GM19455 (cell line): Measurements from ENCODE around the gene SPEN.
A peak's percentile ranks its signal among the peaks of the same experiment; 100 is the strongest.

Experiments used
- ATAC-seq: cut with Tn5 transposase; IDR thresholded peaks from one replicate; pipeline ENCODE4 v1.9.1; 2021; ENCODE audit not compliant: unreplicated experiment

The SPEN gene

GRCh38 chr1:15958793-15959192 lies 111.3 kb downstream of the SPEN start:
- ATAC-seq, result no peak

GRCh38 chr1:15959424-15959823 lies 111.9 kb downstream of the SPEN start:
- no peak for ATAC-seq

GRCh38 chr1:15959827-15960446 lies 112.4 kb downstream of the SPEN start:
- no peak for ATAC-seq

GRCh38 chr1:15960808-15961207 lies 113.3 kb downstream of the SPEN start:
- no peak for ATAC-seq

GRCh38 chr1:15961492-15961891 lies 114.0 kb downstream of the SPEN start:
- no peak for ATAC-seq

- no peak for ATAC-seq
Measured at GRCh38 chr1:15962176-15962575, 114.7 kb downstream of the SPEN start.

GRCh38 chr1:15962671-15963362 lies 115.3 kb downstream of the SPEN start:
- no peak for ATAC-seq

GRCh38 chr1:15963363-15963967 lies 116.0 kb downstream of the SPEN start:
- no peak for ATAC-seq

- ATAC-seq, result no peak
Measured at GRCh38 chr1:15963968-15964648, 116.6 kb downstream of the SPEN start.

- ATAC-seq, result no peak
Measured at GRCh38 chr1:15965228-15965767, 117.8 kb downstream of the SPEN start.

- peak; percentile 71 for ATAC-seq
Measured at GRCh38 chr1:15966081-15966955, 118.8 kb downstream of the SPEN start.

- ATAC-seq, result no peak
Measured at GRCh38 chr1:15966956-15967344, 119.4 kb downstream of the SPEN start.

- ATAC-seq, result no peak
Measured at GRCh38 chr1:15968172-15968571, 120.7 kb downstream of the SPEN start.

- ATAC-seq, result no peak
Measured at GRCh38 chr1:15969321-15969880, 121.9 kb downstream of the SPEN start.

- no peak for ATAC-seq
Measured at GRCh38 chr1:15970911-15971310, 123.4 kb downstream of the SPEN start.

GRCh38 chr1:15972409-15972808 lies 124.9 kb downstream of the SPEN start:
- ATAC-seq, result no peak

GRCh38 chr1:15973772-15974171 lies 126.3 kb downstream of the SPEN start:
- no peak for ATAC-seq

- ATAC-seq, result peak; percentile 35
Measured at GRCh38 chr1:15974855-15975254, 127.3 kb downstream of the SPEN start.

- peak; percentile 62 for ATAC-seq
Measured at GRCh38 chr1:15975358-15975804, 127.9 kb downstream of the SPEN start.
